Keratinocyte (primary cell): ENCODE data around the gene EVL. TPM values are rescaled to one million over a fixed set of nuclear protein-coding genes. Genes with fewer than 3 reads are reported as not detected.

Source experiments
- DNase-seq: peaks from one replicate; pipeline ENCODE4 v3.0.0-alpha.2; 2011; ENCODE audit warnings: low read depth, missing footprints, low spot score
- FAIRE-seq: peaks from 2 replicates; lab custom pipeline; 2011; peaks lifted over from hg19 to GRCh38; lab: Jason Lieb, UNC
- H2AFZ ChIP-seq: 2 replicates; pipeline ENCODE4 v1.6.0; 2012; ENCODE audit warnings: low read length, control low read depth, inconsistent platforms; ENCODE audit not compliant: control insufficient read depth
- H3K27ac ChIP-seq: 2 replicates; pipeline ENCODE4 v1.5.1; 2011; ENCODE audit warnings: low read length; ENCODE audit not compliant: control insufficient read depth, insufficient read depth
- H3K27me3 ChIP-seq: 3 replicates; pipeline ENCODE4 v1.6.0; 2011; ENCODE audit warnings: low read length; ENCODE audit not compliant: control insufficient read depth, insufficient read depth; ENCODE audit errors: extremely low read depth
- H3K36me3 ChIP-seq, 2 experiments: 2 replicates in 1 of 2; 3 replicates in 1 of 2; pipeline ENCODE4 v1.5.1; 2011; ENCODE audit warnings: low read length in 2 of 2, mild to moderate bottlenecking in 1 of 2; ENCODE audit not compliant: control insufficient read depth in 2 of 2, insufficient read depth in 2 of 2; ENCODE audit errors: extremely low read depth in 1 of 2
- H3K4me1 ChIP-seq: 3 replicates; pipeline ENCODE4 v1.5.1; 2011; ENCODE audit warnings: low read length; ENCODE audit not compliant: control insufficient read depth, insufficient read depth; ENCODE audit errors: extremely low read depth
- H3K4me2 ChIP-seq: 3 replicates; pipeline ENCODE4 v1.6.0; 2011; ENCODE audit warnings: low read depth, low read length; ENCODE audit not compliant: control insufficient read depth, insufficient read depth; ENCODE audit errors: extremely low read depth
- H3K4me3 ChIP-seq, 3 experiments: fragments of 200-600 bp in 1 of 3; sonication (generic) in 1 of 3; 2 replicates in 2 of 3; 3 replicates in 1 of 3; pipeline ENCODE4 v1.5.1; 2011 to 2016; ENCODE audit warnings: low read length in 3 of 3, mild to moderate bottlenecking in 3 of 3, control low read depth in 2 of 3, inconsistent platforms in 1 of 3, low read depth in 1 of 3, mixed read lengths in 1 of 3, mixed run types in 1 of 3, moderate library complexity in 1 of 3; ENCODE audit not compliant: control insufficient read depth in 2 of 3, insufficient read depth in 2 of 3; ENCODE audit errors: extremely low read depth in 1 of 3
- H3K79me2 ChIP-seq: 2 replicates; pipeline ENCODE4 v1.6.0; 2012; ENCODE audit warnings: low read length; ENCODE audit not compliant: control insufficient read depth, insufficient read depth
- H3K9ac ChIP-seq: 3 replicates; pipeline ENCODE4 v1.6.0; 2011; ENCODE audit warnings: low read length; ENCODE audit not compliant: control insufficient read depth, insufficient read depth; ENCODE audit errors: extremely low read depth
- H3K9me1 ChIP-seq: 3 replicates; pipeline ENCODE4 v1.6.0; 2011; ENCODE audit warnings: low read length; ENCODE audit not compliant: control insufficient read depth, insufficient read depth; ENCODE audit errors: extremely low read depth
- H3K9me3 ChIP-seq: 2 replicates; pipeline ENCODE4 v1.5.1; 2012; ENCODE audit warnings: low read depth, low read length; ENCODE audit not compliant: control insufficient read depth
- H4K20me1 ChIP-seq: 3 replicates; pipeline ENCODE4 v1.6.0; 2011; ENCODE audit warnings: low read length; ENCODE audit not compliant: control insufficient read depth, insufficient read depth; ENCODE audit errors: extremely low read depth
- CTCF ChIP-seq, 3 experiments: IDR thresholded peaks in 1 of 3; conservative IDR thresholded peaks in 1 of 3; optimal IDR thresholded peaks in 1 of 3; 2 replicates in 2 of 3; 3 replicates in 1 of 3; pipeline versions ENCODE3 to v1.5.1; 2011; ENCODE audit warnings: low read length in 3 of 3, mild to moderate bottlenecking in 3 of 3, moderate library complexity in 2 of 3, control low read depth in 1 of 3, inconsistent platforms in 1 of 3; ENCODE audit not compliant: insufficient read depth in 2 of 3; ENCODE audit errors: extremely low read depth in 1 of 3
- EZH2 ChIP-seq: IDR thresholded peaks from one replicate; pipeline ENCODE4 v1.6.1; 2012; ENCODE audit warnings: inconsistent platforms, mild to moderate bottlenecking, low read length, moderate library complexity
- dilution Hi-C: fragments of 300-500 bp; cut with MboI; formaldehyde crosslinking; loops from one replicate; pipeline ENCODE4 v1.7.0; 2020; ENCODE audit warnings: low sequenced_read_pairs; ENCODE audit not compliant: extremely low pct_ligation_motif_present
- polyA plus RNA-seq, 5 experiments: library from polyadenylated mRNA; depleted of rRNA in 3 of 5; stranded (reverse) in 3 of 5; stranded (forward) in 1 of 5; unstranded in 1 of 5; fragments of >200 nt; gene quantifications; 1 replicate in 1 of 5; 2 replicates in 3 of 5; 3 replicates in 1 of 5; pipeline versions ENCODE4 v1.2.1 to v1.2.3, GENCODE V29; 2011 to 2012; ENCODE audit warnings: missing spikeins in 2 of 5, low read depth in 1 of 5, low replicate concordance in 1 of 5

Gene EVL
- polyA plus RNA-seq, 1 donor (not counting 4 experiments of a cell fraction or from before 2014, with no cell fraction given): 12.0 TPM

GRCh38 chr14:100149851-100150611 lies 84.8 kb downstream of the EVL start:
- H4K20me1 ChIP-seq: no peaks in the 10 kb centered on the region
- peaks cover 6% of the 10 kb centered on the region for H3K9me3 ChIP-seq
- TF ChIP-seq EZH2 (no peak), CTCF (optimal IDR thresholded peaks at IDR 0.05 in 1 of 3, IDR thresholded peaks at IDR 0.05 in 1 of 3, conservative IDR thresholded peaks at IDR 0.05 in 1 of 3; ENCODE audit: extremely low read depth in 1 of 3, insufficient read depth in 2 of 3, low read length in 3 of 3) (no peak)
- FAIRE-seq (peak; percentile 39), DNase-seq (no peak)
- no peak overlapping the region for H2AFZ ChIP-seq
- peaks cover 19% of the 10 kb centered on the region for H3K4me1 ChIP-seq
- no peaks in the 10 kb centered on the region for H3K36me3 ChIP-seq
- no peaks in the 10 kb centered on the region for H3K79me2 ChIP-seq
- no peak overlapping the region for H3K4me2 ChIP-seq
- H3K9me1 ChIP-seq: no peaks in the 10 kb centered on the region
- H3K27me3 ChIP-seq: no peaks in the 10 kb centered on the region
- H3K4me3 ChIP-seq: no peak overlapping the region
- H3K27ac ChIP-seq: no peak overlapping the region
- H3K9ac ChIP-seq: no peak overlapping the region
- dilution Hi-C loops: no loop called here

GRCh38 chr14:100150932-100151587 lies 85.8 kb downstream of the EVL start:
- no peak for TF ChIP-seq CTCF (optimal IDR thresholded peaks at IDR 0.05 in 1 of 3, IDR thresholded peaks at IDR 0.05 in 1 of 3, conservative IDR thresholded peaks at IDR 0.05 in 1 of 3; ENCODE audit: extremely low read depth in 1 of 3, insufficient read depth in 2 of 3, low read length in 3 of 3)
- TF ChIP-seq EZH2: no peak
- DNase-seq: no peak
- no peaks in the 10 kb centered on the region for H3K27me3 ChIP-seq
- no peak overlapping the region for H3K27ac ChIP-seq
- no peak overlapping the region for H3K4me3 ChIP-seq
- peaks cover 21% of the 10 kb centered on the region for H3K4me1 ChIP-seq
- FAIRE-seq: peak; percentile 81
- dilution Hi-C loops: no loop called here
- peaks cover 6% of the 10 kb centered on the region for H3K9me3 ChIP-seq
- no peaks in the 10 kb centered on the region for H3K36me3 ChIP-seq
- H3K9ac ChIP-seq: no peak overlapping the region
- no peaks in the 10 kb centered on the region for H4K20me1 ChIP-seq
- no peak overlapping the region for H2AFZ ChIP-seq
- H3K79me2 ChIP-seq: no peaks in the 10 kb centered on the region
- no peaks in the 10 kb centered on the region for H3K9me1 ChIP-seq
- H3K4me2 ChIP-seq: peak overlapping the region; percentile 20
